Suppressor macrophage treated with lipopolysaccharide for 4 hours (primary cell): Measurements from ENCODE around the gene KSR1.

Source experiments
- DNase-seq: peaks from one replicate; pipeline ENCODE4 v3.0.0-alpha.2; 2020

Gene KSR1

GRCh38 chr17:27520491-27521185, 64.4 kb downstream of the KSR1 start:
- DNase-seq = no peak

- DNase-seq = no peak
Measured at GRCh38 chr17:27521281-27522027, 65.2 kb downstream of the KSR1 start.

GRCh38 chr17:27522028-27522635, 65.9 kb downstream of the KSR1 start:
- no peak for DNase-seq

- no peak for DNase-seq
Measured at GRCh38 chr17:27523712-27524111, 67.5 kb downstream of the KSR1 start.

- no peak for DNase-seq
Measured at GRCh38 chr17:27524594-27524993, 68.3 kb downstream of the KSR1 start.

- no peak for DNase-seq
Measured at GRCh38 chr17:27525316-27525715, 69.1 kb downstream of the KSR1 start.

GRCh38 chr17:27525836-27526603, 69.8 kb downstream of the KSR1 start:
- peak; percentile 17 for DNase-seq

- peak; percentile 74 for DNase-seq
Measured at GRCh38 chr17:27526604-27527002, 70.4 kb downstream of the KSR1 start.

GRCh38 chr17:27529230-27529796, 73.1 kb downstream of the KSR1 start:
- peak; percentile 78 for DNase-seq

GRCh38 chr17:27530764-27531391, 74.6 kb downstream of the KSR1 start:
- peak; percentile 81 for DNase-seq

GRCh38 chr17:27531469-27531961, 75.3 kb downstream of the KSR1 start:
- no peak for DNase-seq

- DNase-seq = peak; percentile 92
Measured at GRCh38 chr17:27532269-27533263, 76.3 kb downstream of the KSR1 start.

GRCh38 chr17:27533874-27534815, 77.9 kb downstream of the KSR1 start:
- DNase-seq = no peak

- no peak for DNase-seq
Measured at GRCh38 chr17:27535178-27535928, 79.1 kb downstream of the KSR1 start.

- DNase-seq = no peak
Measured at GRCh38 chr17:27535975-27536374, 79.7 kb downstream of the KSR1 start.

- no peak for DNase-seq
Measured at GRCh38 chr17:27536781-27537180, 80.5 kb downstream of the KSR1 start.

- DNase-seq = no peak
Measured at GRCh38 chr17:27538156-27538955, 82.1 kb downstream of the KSR1 start.

GRCh38 chr17:27539152-27539551, 82.9 kb downstream of the KSR1 start:
- no peak for DNase-seq
